Stimulated activated CD4-positive, alpha-beta T cell treated with anti-CD3 and anti-CD28 coated beads, Interleukin-4, amount 100 ng/mL, for 48 hours (primary cell): Measurements from ENCODE around the gene MINDY3.
A peak's percentile ranks its signal among the peaks of the same experiment; 100 is the strongest.
"Not testable (repeated sequence)": the region's sequence is repeated elsewhere in the genome, so short reads cannot be mapped to it uniquely, and the experiment has no call there.

Experiments
- DNase-seq, 2 donors: peaks; one replicate each; pipeline ENCODE4 v3.0.0-alpha.2; 2020; ENCODE audit warnings: low read depth in 2 of 2

Gene MINDY3

GRCh38 chr10:15859906-15860691 is at the start of gene MINDY3:
MINDY3 (minus strand) TSS chr10:15860507; CDS start chr10:15860299, 208 bp downstream.
- peak; percentile 60 to 76 for DNase-seq

DNA sequence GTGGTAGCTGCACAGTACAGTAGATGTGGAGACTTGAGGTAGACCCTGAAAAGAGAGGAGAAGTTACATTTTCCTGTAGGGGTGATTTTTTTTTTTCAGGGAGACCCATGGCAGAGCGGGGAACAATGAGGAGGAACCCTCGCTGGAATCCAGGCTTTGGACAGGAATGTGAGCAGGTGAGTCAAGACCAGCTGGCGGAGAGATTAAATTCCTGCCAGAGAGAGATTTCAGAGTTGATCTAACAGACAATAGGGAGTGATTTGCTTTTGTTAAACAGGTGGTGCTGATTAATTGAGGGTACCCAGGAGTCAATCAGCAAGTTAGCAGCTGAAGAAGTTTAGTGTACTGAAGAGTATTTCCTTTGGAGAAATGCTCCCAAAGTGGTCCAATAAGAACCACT is 41.6 kb upstream of the MINDY3 start:
- no peak for DNase-seq

- DNase-seq: no peak
Observed at GRCh38 chr10:15898046-15898445, 37.7 kb upstream of the MINDY3 start.

GRCh38 chr10:15897287-15897686 is 37.0 kb upstream of the MINDY3 start:
- DNase-seq: no peak

DNA sequence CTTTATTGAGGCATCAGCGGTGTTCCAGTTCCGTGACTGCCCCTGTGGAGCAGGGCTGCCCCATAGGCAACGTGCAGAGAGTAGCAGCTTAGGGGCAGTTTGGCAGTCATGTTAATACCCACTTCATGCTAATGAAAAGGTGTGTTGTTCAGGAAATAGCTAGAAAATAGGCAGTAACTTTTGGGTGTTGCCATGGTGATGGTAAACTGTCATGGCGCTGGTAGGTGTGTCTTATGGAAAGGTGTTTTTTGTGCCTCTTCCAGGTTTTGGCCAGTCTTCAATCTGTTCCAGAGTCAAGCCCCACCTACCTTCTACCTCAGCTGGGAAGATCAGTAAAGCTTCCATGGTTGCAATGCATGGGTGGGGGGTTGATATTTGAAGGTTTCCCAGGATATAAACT is 36.3 kb upstream of the MINDY3 start:
- DNase-seq: no peak

DNA sequence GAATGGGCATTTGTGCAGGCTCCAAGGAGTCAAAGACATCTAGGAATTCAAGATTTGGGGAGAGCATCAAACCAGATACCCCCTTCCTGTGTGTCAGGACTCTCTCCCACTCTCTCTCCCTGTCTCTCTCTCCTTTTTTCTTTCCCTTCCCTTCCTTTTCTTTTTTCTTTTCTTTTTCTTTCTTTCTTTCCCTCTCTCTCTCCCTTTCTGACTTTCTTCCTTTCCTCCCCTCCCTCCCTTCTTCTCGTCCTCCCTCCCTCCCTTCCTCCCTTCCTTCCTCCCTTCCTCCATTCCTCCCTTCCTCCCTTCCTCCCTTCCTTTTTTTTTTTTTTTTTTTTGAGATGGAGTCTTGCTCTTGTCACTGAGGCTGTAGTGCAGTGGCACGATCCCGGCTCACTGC is 24.1 kb upstream of the MINDY3 start:
- no peak for DNase-seq

- no peak for DNase-seq
Observed at GRCh38 chr10:15881542-15881941, 21.2 kb upstream of the MINDY3 start.

GRCh38 chr10:15879663-15880062 is 19.4 kb upstream of the MINDY3 start:
- no peak for DNase-seq

DNA sequence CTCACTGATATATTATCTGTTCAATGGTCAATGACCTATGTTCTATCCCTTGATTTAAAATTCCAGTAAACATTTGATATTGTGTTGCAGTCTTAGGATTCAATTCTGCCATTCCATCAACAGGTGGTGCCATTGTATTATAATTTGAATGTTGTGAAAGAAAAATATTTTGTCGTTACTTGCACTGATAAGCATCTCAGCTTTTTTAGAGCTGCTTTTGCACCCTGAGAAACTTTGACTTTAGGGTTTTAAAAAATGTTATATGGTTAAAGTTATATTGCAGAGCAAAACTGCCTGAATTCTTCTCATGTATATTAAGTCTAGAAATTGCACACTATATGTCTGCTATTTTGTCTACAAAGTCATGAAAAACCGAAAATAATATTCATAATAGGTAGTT is 18.8 kb upstream of the MINDY3 start:
- DNase-seq: no peak

- DNase-seq: no peak
Observed at GRCh38 chr10:15877836-15878576, 17.7 kb upstream of the MINDY3 start.

- DNase-seq: not testable (repeated sequence)
Observed at GRCh38 chr10:15876274-15876673, 16.0 kb upstream of the MINDY3 start.

- not testable (repeated sequence) for DNase-seq
Observed at GRCh38 chr10:15872645-15873044, 12.3 kb upstream of the MINDY3 start.

DNA sequence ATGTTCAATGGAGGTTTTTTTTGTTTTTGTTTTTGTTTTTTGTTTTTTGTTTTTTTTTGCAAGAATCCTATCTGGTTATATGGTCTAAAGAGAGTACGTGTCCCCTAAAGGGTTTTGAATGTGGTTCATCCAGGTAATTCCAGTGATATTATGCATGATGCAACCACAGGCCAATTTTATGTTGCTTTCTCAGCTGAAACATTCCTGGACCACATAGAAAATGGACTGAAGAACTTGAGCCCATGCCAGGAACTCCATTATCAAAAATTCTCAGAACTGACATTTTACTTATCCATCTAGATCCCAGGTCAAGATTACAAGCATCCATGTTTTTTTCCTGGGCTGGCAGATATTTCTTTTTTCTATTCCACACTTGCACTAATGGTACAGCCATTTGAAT is 11.5 kb upstream of the MINDY3 start:
- no peak for DNase-seq

- DNase-seq: no peak
Observed at GRCh38 chr10:15869935-15870334, 9.6 kb upstream of the MINDY3 start.

- no peak for DNase-seq
Observed at GRCh38 chr10:15868006-15868405, 7.7 kb upstream of the MINDY3 start.

DNA sequence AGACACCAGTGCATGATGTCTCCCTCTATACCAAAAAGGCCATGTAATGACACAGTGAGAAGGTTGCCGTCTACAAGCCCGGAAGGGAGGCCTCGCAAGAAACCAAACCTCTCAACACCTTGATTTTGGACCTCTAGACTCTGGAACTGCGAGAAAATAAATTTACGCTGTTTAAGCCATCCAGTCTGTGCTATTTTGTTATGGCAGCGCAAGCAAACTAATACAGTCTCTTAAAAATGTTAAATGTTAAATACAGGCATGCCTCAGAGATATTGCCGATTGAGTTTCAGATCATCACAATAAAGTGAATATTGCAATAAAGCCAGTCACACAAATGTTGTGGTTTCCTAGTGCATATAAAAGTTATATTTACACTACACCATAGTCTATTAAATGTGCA is 5.0 kb upstream of the MINDY3 start:
- DNase-seq: no peak

GRCh38 chr10:15864419-15864818 is 4.1 kb upstream of the MINDY3 start:
- no peak for DNase-seq

DNA sequence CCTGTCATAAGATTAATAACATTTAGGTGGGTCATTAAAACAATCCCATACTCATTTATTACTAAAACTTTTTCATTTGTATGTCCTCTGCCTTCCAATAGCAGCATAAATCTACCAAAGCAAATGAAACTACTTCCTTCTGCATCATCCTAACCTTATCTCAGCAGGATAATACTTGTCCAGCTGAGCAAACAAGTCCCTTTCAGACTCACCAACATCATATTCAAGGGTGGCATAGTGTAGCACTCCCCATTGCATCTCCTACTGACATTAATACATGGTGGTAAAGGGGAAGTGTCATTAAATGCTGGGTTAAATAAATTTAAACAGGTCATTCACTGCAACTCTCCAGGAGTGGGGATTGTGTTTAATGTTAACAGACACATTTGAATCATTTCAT is 3.4 kb upstream of the MINDY3 start:
- DNase-seq: no peak

GRCh38 chr10:15863323-15863722 is 3.0 kb upstream of the MINDY3 start:
- no peak for DNase-seq

GRCh38 chr10:15860692-15861201 is 440 bp upstream of the MINDY3 start:
- DNase-seq: no peak

GRCh38 chr10:15859509-15859905 is 800 bp downstream of the MINDY3 start:
- no peak for DNase-seq

DNA sequence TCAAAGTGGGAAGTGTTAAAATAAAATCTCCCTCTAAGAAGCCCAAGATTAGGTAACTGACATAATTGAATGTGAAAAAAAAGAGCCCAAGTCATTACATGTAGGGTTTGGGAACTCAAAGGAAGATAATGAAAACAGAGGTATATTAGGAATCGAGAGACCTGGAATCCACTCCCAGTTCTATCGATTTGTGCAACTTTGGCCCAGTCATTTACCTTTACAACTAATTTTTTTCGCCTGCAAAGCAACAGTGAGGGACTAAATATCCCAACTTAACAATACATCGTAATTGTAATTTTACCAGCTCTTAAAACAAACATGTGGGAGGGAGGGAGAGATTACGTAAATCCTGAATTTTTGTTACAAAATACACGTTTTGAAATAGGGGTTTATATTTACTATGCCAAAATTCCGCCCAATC is 1.4 kb downstream of the MINDY3 start:
- no peak for DNase-seq

DNA sequence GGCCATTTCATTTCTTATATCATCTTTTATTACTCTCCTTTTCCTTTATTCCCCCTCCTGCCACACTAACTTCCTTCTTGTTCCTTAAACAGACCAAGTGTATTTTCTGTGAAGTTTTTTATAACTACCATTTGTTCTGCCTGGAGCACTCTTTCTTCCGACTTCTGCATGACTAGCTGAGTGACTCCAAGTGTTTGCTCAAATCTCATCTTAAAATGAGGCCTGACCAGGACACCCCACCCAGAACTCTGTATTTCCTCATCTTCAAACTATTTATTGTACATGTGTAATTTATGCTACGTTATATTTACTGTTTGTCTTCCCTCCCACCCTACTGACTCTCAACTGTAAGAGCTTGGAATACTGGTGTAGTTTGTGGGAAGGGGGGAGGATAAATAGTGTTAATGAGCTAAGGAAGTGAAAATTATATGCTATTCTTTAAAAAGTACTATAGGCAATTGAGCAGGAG is 3.2 kb downstream of the MINDY3 start:
- no peak for DNase-seq
